ENCODE measurements around the gene MAGI2. TPM values are rescaled to one million over a fixed set of nuclear protein-coding genes. Genes with fewer than 3 reads are reported as not detected.

MAGI2 gene
- total RNA-seq, 1 experiment from 2014 or later, result 0.25 TPM

GRCh38 chr7:78400038-78400437 is 1053.4 kb downstream of the MAGI2 start:
- no peaks in the 10 kb centered on the region for H3K9me3 ChIP-seq
- no peak overlapping the region for H3K4me3 ChIP-seq (ENCODE audit: low read depth, low read length)
- no peaks in the 10 kb centered on the region for H3K4me1 ChIP-seq
- Mint-ChIP-seq H3K27ac (ENCODE audit: unreplicated experiment) (no peak overlapping the region), H3K4me3 (ENCODE audit: unreplicated experiment) (no peak overlapping the region), H3K27me3 (ENCODE audit: insufficient read depth, unreplicated experiment) (peaks cover 17% of the 10 kb centered on the region), H3K36me3 (ENCODE audit: insufficient read depth, unreplicated experiment) (no peaks in the 10 kb centered on the region), H3K9me3 (ENCODE audit: unreplicated experiment) (no peaks in the 10 kb centered on the region), H3K4me1 (ENCODE audit: low read depth, unreplicated experiment) (no peaks in the 10 kb centered on the region)
- intact Hi-C loops (cut with micrococcal nuclease; ENCODE audit: unreplicated experiment), result no loop called here
- ChIA-PET POLR2A (no interaction called here), CTCF (no interaction called here)
- TF ChIP-seq CTCF (IDR thresholded peaks at IDR 0.05; ENCODE audit: insufficient read depth in 1 of 2, low read depth in 1 of 2, low read length in 1 of 2, severe bottlenecking in 1 of 2, unreplicated experiment in 1 of 2), result no peak
- H3K27me3 ChIP-seq (replicated peaks; ENCODE audit: control insufficient read depth, insufficient read depth, low read length), result no peaks in the 10 kb centered on the region; the same call in 1 of the 2 replicates
- no TSS peak for BruUV-seq (replicated peaks)
- no peaks in the 10 kb centered on the region for H3K36me3 ChIP-seq (ENCODE audit: control insufficient read depth, insufficient read depth, low read length)
- no peak for DNase-seq

GRCh38 chr7:78399033-78399769 is 1054.3 kb downstream of the MAGI2 start:
- intact Hi-C loops (cut with micrococcal nuclease; ENCODE audit: unreplicated experiment), result no loop called here
- Histone ChIP-seq H3K36me3 (ENCODE audit: control insufficient read depth, insufficient read depth, low read length) (no peaks in the 10 kb centered on the region), H3K4me1 (no peaks in the 10 kb centered on the region), H3K9me3 (no peaks in the 10 kb centered on the region), H3K27me3 (replicated peaks; ENCODE audit: control insufficient read depth, insufficient read depth, low read length) (no peaks in the 10 kb centered on the region; the same call in 1 of the 2 replicates), H3K4me3 (ENCODE audit: low read depth, low read length) (no peak overlapping the region)
- Mint-ChIP-seq H3K4me3 (ENCODE audit: unreplicated experiment) (no peak overlapping the region), H3K27me3 (ENCODE audit: insufficient read depth, unreplicated experiment) (peaks cover 20% of the 10 kb centered on the region), H3K36me3 (ENCODE audit: insufficient read depth, unreplicated experiment) (no peaks in the 10 kb centered on the region), H3K9me3 (ENCODE audit: unreplicated experiment) (no peaks in the 10 kb centered on the region), H3K27ac (ENCODE audit: unreplicated experiment) (no peak overlapping the region), H3K4me1 (ENCODE audit: low read depth, unreplicated experiment) (no peaks in the 10 kb centered on the region)
- CTCF ChIA-PET, result no interaction called here
- no peak for DNase-seq
- POLR2A ChIA-PET, result no interaction called here
- BruUV-seq (replicated peaks), result no TSS peak
- TF ChIP-seq CTCF (IDR thresholded peaks at IDR 0.05; ENCODE audit: insufficient read depth in 1 of 2, low read depth in 1 of 2, low read length in 1 of 2, severe bottlenecking in 1 of 2, unreplicated experiment in 1 of 2), result no peak

GRCh38 chr7:78398576-78398975 is 1054.9 kb downstream of the MAGI2 start:
- ChIA-PET CTCF (no interaction called here), POLR2A (no interaction called here)
- Mint-ChIP-seq H3K4me3 (ENCODE audit: unreplicated experiment) (no peak overlapping the region), H3K27me3 (ENCODE audit: insufficient read depth, unreplicated experiment) (peaks cover 20% of the 10 kb centered on the region), H3K4me1 (ENCODE audit: low read depth, unreplicated experiment) (no peaks in the 10 kb centered on the region), H3K36me3 (ENCODE audit: insufficient read depth, unreplicated experiment) (no peaks in the 10 kb centered on the region), H3K27ac (ENCODE audit: unreplicated experiment) (no peak overlapping the region), H3K9me3 (ENCODE audit: unreplicated experiment) (no peaks in the 10 kb centered on the region)
- H3K4me1 ChIP-seq, result no peaks in the 10 kb centered on the region
- H3K4me3 ChIP-seq (ENCODE audit: low read depth, low read length), result no peak overlapping the region
- TF ChIP-seq CTCF (IDR thresholded peaks at IDR 0.05; ENCODE audit: insufficient read depth in 1 of 2, low read depth in 1 of 2, low read length in 1 of 2, severe bottlenecking in 1 of 2, unreplicated experiment in 1 of 2), result no peak
- DNase-seq, result no peak
- no peaks in the 10 kb centered on the region for H3K9me3 ChIP-seq
- no peaks in the 10 kb centered on the region; the same call in 1 of the 2 replicates for H3K27me3 ChIP-seq (replicated peaks; ENCODE audit: control insufficient read depth, insufficient read depth, low read length)
- BruUV-seq (replicated peaks), result no TSS peak
- intact Hi-C loops (cut with micrococcal nuclease; ENCODE audit: unreplicated experiment), result no loop called here
- no peaks in the 10 kb centered on the region for H3K36me3 ChIP-seq (ENCODE audit: control insufficient read depth, insufficient read depth, low read length)
